ENCODE data around the gene SLX4.

Gene SLX4

DNA sequence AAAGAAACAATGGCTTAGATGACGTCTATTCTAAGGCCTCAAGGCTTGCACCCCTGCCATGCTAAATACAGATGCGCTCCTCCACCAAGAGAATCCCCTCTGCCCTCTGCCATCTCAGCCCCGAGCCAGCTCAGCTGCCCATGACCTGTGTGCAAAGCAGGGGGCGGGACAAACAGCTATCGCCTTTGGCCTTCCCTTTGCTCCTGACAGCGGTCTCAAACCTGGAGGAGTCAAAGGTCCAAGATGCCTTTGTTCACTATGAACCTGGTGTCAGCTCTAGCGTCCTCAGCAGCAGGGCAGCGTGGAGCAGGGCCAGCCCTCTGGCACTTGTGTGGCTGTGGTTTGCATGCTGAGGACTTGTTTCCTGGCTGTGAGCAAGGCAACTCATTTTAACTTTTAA lies 12.3 kb downstream of the SLX4 start:
- no peak for DNase-seq

DNA sequence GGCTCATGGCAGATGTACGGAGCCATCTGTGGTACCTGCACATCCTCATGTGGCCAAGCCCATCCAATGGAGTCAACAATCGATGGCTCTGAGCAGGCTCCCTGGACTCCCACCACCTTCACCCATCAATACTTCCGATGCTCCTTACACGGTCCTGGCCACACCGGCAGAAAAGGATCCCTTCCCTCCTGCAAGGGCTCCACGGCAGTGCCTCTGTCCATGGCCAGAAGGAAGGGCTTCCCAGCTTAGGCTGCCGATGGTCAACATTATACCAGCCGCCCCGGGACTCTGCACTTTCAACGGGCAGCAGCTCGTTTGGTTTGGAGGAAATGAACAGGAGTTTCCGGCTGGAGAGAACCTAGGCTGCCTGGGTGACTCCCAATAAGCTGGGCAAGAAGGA lies 13.2 kb downstream of the SLX4 start:
- DNase-seq: no peak

DNA sequence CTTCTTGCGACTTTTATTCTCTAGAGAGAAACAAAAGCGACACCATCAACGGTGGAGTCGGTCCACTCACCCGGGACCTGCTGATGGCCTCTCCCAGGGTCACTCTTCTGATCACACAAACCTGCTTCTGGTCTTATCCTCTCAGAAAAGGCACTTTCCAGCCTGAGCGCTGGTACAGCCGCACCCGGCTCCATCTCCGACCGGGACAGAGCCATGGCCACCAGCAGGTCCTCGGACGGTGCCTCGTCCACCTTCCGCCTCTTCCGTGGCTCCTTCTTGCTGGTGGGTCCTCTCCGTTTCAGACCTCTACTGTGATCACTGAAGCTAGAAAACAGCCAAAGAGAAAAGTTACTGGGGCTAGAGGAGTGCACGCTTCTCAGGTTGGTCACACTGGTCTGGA lies 13.7 kb downstream of the SLX4 start:
- DNase-seq: no peak

DNA sequence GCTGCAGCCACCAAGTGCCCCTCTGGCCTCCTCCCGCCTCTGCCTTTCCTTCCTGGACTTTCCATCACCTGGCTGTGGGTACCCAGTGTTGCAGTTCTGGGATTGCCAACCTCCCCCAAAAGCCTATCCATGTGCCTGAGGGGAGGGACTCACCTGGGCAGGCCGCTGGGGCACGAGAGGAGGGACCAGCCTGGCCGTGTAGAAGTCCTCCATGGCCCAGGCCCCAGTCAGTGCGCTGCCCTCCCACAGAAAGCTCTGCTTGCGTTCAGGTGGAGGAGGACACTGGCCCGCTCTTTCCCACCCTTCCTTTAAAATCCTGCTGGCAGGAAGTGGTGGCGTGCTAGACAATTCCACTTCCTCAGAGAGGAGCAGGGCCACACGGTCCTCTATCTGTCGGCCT lies 14.2 kb downstream of the SLX4 start:
- no peak for DNase-seq

DNA sequence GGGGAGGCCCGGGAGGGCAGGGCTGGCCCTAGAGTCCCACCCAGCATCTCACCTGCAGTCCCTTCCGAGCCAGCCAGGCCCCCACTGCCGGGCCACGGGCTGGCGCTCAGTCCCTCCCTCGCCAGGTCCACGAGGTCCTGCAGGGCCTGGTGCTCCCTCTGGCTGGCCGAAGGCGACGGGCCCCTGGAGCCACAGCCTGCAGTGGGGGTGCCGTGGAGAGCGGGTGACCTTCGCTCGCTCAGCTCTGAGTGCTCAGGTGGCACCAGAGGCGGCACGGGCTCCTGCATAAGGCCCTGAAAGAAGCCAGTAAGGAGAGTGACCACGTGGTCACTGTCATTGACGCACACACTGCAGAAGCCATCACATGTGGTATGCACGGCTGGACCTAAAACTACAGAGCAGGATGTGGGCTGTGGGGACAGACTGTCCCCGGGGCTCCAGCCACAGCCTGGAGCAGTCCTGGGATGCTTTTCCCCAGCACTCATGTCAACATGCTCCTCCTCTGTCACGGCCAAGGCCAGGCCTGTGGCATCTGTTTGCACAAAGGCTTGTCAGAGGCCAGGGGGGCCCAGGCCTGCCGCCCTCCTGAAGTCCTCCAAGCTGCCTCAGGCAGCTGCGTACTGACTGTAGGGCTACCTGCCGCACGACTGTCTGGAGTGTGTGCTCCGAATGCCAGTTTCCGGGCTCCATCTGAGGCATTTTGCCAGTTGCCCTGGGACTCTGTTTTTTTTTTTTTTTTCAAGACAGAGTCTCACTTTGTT lies 15.1 kb downstream of the SLX4 start:
- DNase-seq: no peak

DNA sequence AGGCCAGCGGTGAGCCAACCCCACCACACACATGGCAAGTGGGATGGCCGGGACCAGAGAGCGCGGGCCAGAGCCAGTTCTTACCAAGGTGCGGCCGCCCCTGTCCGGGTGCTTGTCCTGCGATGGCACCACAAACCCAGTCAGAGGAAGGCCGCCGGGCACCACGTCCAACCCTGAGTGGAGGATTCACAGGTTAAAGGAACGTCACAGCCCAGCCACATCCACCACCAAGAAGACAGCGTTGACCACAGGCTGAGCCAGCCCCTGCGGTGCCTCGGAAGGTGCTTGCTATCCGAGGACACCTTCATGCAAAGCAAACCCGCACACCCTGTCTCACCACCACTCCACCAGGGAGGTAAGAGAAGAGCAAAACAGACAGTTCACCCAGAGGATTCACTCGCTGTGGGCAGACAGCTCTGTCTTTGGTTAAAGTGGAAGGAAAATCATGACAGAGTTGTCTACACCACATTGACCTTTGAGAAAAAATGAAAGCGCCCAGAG lies 15.8 kb downstream of the SLX4 start:
- DNase-seq: no peak

DNA sequence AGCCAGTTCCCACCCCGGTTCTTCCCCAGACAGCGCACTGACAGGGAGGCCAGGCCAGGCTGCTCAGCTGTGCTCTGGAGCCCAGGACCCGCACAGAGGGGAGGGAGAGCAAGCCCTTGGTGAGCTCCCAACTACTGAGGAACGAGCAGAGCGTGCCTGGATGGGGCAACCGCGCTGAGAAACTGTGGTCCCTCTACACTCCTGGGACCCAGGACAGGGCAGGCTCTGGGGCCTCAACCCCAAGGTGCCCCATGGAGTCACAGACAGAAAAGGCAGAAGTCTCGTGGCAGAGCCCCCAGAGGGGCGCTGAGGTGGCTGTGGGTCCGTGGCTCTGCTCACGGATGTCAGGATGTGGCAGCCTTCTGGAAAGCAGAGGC lies 16.3 kb downstream of the SLX4 start:
- no peak for DNase-seq

DNA sequence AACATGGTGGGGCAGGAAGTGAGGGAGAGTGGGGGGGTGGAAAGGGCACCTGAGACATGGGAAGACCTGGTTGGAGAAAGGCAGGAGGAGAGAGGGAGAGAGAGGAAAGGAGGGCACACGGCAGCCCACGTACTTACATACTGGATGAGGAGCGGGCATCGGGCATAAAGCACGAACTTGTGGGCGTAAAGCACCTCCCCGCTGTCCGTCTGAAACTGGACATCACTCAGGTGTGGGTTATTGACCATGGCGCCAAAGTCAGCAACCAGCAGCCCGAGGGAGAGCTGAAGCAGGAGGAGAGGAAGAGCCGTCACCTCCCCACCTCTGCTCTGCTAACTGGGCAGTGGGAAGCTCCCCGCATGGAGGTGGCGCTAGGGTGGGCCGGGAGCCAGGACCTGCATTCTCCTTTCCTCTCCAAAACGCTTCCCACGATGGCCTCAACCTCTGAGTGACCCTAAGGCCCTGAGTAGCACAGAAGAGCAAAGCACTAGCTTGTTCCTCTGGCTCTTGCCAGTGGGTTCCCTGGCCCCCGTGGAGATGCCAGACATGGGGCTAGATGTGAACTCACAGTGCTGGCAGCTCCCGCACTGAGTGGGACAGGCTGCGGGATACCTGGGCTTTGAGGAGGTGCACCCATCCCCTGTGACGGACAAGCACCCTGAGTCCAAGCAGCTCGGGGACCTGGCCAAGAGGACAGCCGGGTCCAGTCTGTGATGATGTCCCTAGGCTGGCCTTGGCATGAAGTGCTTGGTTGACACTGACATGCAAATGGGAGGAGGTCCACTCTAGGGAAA lies 16.9 kb downstream of the SLX4 start:
- no peak for DNase-seq

DNA sequence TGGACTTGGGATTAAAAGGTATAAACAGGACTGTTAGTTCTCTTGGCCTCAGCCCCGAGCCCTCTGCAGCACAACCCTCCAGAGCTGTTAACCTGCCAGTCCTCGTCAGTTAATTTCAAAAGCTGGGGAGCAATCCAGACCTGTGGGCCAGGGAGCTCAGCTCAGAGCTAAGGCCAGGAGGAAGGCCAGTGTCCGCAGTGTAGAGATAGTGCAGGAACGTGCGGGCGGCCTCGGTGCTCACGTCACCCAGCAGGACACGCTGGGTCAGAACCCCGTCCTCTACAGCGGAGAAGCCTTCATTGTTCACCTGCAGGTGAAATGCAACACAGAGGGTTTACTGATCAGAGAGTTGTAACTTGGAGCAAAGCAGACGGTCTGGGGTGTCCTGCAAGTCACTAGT lies 18.8 kb downstream of the SLX4 start:
- DNase-seq: no peak

DNA sequence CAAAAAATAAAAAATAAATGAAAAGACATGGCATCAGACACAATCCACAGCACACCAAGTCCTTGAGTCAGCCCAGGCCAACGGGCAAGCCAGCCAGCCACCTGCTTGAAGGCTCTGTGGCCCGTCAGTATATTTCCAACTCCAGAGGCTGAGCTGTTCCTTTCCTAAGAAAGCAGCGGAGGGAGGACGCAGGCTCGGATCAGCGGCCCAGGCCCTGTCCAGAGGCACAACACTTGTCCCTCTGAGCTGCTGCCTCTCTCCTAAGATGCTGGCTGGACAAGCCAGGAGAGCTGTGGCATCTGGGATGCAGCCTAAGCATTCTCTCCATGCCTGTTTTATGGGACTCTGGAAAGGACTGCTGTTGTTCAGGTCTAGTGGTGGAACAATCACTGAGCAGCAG lies 19.4 kb downstream of the SLX4 start:
- no peak for DNase-seq

DNA sequence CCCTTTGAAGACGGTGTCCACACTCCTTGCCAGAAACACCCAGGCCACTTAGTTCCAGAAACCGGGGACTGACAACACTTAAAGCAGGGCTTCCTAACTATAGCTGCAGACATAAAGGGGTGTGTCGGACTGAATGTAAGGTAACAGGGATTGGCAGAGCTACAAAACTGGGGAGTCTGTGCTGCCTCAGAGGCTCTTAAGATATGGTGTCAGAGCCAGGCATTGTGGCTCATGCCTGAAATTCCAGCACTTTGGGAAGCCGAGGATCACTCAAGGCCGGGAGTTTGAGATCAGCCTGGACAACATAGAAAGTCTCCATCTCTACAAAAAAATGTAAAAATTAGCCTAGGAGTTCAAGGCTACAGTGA lies 20.0 kb downstream of the SLX4 start:
- no peak for DNase-seq

DNA sequence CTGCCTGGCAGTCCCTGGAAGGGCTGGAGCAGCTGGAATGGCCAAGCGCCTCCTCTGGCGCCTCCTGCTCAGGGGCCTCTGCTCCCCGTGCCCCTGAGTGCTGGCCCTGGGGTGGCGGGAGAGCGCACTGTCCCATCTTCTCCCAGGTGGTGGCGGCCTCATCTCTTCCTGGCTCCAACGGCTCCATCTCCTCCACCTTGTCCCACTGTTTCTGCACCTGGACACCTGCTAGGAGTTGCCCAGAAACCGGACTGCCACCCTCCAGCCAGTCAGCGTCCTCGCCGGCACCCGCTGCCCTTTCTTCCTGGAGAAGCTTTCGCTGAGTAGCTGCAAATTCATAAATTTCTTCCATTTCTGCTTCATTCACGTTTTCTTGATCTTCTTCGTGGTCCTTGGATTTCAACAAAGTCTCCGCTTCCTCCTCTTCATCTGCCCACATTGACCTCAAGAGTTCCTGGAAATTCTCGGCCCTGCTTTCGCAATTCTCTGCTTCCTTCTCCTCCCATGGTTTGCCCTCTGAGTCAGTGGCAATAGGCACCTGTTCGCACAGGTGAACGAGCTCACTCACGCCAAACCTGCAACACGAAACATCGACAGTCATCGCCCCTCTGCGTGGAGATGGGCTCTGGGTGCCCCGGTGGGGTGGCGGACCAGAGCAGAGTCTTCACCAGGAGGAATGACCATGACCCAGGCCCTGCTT lies 20.5 kb downstream of the SLX4 start:
- no peak for DNase-seq

DNA sequence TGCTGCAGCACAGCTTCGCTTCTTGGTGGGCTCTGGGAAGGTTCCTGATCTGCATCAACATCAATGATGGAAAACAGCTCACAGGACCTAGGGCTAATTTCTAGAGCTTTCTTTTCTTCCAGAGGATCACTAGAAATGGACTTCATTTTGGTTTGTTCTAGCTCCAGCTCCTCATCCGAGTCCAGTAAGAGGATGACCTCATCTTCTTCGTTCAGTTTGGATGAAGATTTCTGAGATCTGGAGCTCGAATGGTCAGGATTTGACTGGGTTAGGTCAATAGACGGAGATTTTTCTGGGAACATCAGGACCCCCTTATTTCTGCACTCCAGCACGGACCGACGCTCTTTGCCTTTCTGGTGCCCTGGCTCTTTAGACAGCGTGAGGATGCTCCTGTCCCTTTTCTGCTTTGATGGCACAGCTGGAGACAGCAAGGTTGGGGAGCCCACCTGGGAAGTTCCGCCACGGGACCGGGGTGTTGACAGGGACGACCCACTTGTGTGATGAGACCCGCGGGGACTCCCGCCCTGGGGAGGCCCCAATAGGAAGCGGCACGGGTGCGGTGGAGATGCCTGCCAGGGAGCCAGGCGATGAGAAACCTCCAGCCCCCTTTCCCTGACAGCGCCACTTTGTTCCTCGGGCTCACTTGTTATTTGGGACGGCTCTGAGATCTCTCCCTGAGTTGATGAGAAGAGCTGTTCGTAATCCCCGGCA lies 21.3 kb downstream of the SLX4 start:
- DNase-seq: no peak

DNA sequence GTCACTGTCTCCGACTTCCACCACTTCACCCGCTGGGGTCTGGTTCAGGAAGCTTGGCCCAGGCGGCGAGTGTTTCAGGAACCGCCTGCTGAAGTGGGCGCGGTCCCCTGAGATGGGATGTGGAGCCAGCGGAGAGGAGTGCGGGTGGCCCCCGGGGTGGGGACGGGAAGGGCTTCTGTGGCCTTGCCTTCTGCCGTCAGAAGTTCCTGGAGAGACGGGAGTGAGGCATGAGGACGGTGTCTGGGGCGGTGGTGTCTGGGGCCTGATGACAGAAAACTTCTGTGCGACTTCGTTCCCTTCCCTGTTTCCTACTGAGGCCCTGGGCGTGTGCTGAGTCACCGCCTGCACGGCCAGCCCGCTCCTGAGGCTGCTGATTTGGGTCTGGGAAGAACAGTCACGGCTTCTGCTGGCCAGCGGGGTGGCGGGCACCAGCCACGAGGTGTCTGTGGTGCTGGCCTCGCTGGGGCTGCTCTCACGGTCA lies 21.9 kb downstream of the SLX4 start:
- DNase-seq: no peak

DNA sequence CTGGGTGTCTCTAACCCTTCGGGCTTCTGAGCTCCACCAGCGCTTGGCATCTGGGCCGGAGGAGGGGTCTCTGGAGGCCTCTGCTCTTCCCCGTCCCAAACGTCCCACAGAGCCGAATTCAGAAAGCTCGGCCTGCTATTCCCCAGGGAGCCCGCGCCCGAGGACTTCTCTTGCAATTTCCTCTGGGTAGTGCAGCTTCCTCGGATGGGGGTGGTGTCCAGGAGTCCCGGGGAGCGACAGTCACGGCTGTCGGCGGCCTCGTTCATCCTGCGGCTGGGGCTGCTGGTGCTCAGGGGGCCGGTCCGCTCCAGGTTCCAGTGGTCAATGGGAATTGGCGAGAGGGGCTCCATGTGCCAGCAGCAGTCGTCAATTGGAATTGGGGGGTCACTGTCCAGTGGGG lies 22.4 kb downstream of the SLX4 start:
- no peak for DNase-seq

DNA sequence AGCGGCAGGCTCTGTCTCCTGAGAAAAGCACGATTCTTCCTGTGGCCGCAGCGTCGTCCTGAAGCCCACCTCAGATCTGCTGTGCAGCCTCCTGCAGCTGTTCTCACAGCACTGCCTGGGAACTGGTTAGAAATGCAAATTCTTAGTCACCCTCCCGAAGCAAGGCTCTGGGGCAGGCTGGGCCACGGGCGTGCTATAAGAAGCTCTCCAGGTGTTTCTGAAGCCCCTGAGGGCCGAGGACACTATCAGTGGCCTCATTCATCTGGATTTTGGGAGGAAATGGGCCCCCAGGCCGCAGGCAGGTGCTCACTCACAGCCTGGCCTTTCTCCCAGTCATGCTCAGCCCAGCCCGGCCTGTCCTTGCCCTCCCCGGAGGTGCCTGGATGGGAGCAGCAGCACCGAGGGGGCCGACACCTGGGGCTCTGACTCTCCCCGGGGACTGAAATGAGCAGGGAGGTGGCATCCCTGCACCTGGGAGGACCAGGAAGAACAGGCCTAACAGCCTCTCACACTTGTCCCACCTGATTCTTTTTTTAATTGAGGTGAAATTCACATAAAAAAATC lies 23.8 kb downstream of the SLX4 start:
- no peak for DNase-seq

DNA sequence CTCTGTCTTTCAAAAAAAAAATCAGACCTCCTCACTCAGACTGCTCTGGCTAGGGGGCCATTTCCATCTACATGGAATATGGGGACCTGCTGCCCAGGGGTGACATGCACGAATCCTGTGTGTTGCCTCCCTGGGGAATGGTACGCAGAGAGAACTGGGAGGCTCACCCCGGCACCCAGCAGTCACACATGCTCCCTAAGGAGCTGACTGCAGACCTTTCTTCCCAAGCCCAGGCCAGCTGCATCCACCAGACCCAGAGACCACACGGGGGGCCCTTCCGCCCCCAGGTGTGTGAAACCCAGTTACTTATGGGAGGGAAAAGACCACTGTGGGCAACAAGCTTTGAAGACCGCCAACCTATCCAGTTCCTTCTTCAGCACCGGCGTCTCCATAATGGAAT lies 27.0 kb downstream of the SLX4 start:
- DNase-seq: no peak

DNA sequence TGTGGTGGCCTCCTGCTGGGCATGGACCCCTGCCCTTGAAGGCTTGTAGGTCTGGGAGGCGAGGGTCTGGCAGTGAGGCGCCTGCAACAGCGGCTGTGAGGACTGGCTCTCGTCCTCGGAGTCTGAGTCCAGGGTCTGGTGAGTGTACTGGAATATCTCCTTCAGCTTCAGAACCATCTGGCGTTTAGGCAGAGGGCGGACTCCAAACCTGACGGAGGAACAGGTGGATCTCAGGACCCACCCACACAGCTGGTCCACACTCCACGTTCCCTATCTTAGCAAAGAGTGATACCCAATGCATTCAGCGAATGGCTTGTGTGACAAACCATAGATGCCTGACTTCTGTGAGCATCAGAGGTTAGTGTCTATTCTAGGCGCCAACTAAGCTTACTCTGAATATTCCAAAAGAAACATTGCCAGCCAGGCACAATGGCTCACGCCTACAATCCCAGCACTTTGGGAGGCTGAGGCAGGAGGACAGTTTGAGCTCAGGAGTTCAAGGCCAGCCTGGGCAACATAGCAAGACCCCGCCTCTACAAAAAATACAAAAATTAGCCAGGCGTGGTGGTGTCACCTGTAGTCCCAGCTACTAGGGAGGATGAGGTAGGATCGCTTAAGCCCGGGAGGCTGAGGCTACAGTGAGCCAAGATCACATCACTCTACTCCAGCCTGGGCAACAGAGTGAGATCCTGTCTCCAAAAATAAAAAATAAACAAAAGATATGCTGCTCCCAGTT lies 27.9 kb downstream of the SLX4 start:
- no peak for DNase-seq

DNA sequence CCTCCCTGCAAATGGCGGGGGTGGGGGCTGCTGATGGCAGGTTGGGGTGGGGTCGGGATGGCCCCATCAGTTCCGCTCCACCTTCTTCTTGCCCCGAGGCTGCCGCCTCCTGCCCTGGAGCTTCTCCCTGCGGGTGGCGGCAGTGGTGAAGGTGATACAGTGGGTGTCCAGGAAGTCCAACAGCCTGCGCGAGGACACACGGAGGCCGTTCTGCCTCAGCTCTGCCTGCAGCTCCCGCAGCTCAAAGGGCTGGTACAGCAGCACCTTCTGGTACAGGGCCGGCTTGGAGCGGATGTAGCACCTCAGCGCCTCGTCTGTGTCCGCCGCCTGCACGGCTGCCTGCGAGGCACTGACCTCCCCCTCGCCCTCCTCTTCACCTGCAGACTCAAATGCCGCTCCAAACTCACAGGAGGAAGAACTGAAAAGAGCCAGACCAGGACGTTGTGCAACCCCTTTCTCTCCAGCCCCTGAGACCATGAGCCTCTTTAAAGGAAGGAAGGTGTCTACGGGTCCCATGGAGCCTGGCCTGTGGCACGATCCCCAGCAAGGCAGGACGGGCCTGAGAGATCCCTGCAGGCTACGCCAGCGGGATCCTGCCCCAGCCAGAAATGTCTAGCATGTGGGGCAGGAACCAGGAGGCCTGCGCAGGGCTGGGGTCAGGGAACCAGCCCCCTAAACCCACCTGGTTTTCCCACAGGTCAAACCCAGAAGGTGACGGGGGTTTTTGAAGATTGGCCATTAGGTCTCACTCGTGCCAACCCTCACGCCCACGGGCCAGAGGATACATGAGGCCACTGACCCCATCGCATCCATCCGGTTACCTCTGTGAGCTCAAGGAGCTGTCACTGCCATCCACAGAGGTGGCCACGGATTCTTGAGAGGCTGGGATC lies 28.9 kb downstream of the SLX4 start:
- DNase-seq: no peak

DNA sequence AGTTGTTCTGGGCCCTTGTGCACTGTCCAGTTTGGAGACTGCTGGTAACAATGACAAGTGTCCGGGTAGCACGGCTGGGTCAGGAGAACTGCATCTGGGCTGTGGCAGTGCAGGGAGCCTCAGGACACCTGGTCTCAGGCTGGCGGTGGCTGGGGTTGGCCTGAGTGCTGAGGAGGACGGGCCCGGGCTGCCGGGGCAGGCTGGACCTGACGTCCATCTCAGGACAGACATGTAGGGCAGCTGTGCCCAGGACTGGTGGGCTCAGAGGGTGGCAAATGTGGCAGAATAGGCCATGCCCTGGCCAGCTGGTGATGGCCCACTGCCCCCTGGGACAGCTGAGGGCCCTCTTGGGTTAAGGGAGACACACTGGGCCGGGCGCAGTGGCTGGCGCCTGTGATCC lies 30.0 kb downstream of the SLX4 start:
- DNase-seq: no peak

DNA sequence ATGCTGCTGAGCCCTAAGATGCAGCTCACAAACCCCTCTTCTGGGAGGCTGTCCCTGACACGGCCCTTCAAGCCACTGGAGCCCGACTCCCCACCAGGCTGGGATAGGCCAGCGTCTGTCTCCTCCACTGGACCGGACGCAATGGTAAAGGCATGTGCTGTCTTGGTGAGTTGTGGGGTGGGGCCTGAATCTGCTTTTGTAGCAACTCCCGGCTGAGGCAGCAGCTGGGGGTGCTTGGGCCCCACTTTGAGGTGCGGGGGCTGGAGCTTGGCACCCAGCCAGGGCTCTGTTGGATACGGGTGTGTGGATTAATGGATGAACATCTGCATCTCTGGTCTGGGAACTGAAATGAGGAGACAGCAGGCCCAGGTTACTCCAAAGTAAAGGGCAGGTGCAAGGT lies 30.7 kb downstream of the SLX4 start:
- DNase-seq: no peak

Data from activated CD4-positive, alpha-beta T cell treated with anti-CD3 and anti-CD28 coated beads, Interleukin-2, amount 50 U/mL, for 16 hours (primary cell).